H1 (cell line): ENCODE data around the gene PRUNE1. TPM values are rescaled to one million over a fixed set of nuclear protein-coding genes. Genes with fewer than 3 reads are reported as not detected.

Experiments used
- polyA plus RNA-seq, 7 experiments: library from polyadenylated mRNA; depleted of rRNA in 3 of 7; stranded (reverse) in 5 of 7; unstranded in 2 of 7; fragments of >200 nt in 5 of 7; fragments of 200-250 nt in 2 of 7; gene quantifications; 1 replicate in 5 of 7; 2 replicates in 1 of 7; 4 replicates in 1 of 7; pipeline versions ENCODE4 v1.2.1 to v1.2.3, GENCODE V29; 2011 to 2013; ENCODE audit warnings: missing spikeins in 2 of 7, mixed read lengths in 2 of 7
- total RNA-seq: library from RNA; stranded (reverse); fragmentation: NEBNext Ultra II Directional; extraction: Animal tissue kit (Norgen Biotek cat#: 25700); gene quantifications from 2 replicates; pipeline ENCODE4 v1.2.1, GENCODE V29; 2021
- TF ChIP-seq, protein P1 (sequence below), 3 experiments: IDR thresholded peaks; 1 replicate in 2 of 3; 2 replicates in 1 of 3; pipeline versions ENCODE4 v1.5.1 to v1.6.1; 2011; ENCODE audit warnings: low read length in 3 of 3, mild to moderate bottlenecking in 3 of 3, inconsistent platforms in 2 of 3, low read depth in 1 of 3, moderate library complexity in 1 of 3; ENCODE audit not compliant: insufficient read depth in 1 of 3; ENCODE audit errors: control extremely low read depth in 1 of 3

The PRUNE1 gene
- total and polyA plus RNA-seq, 2 of the 8 experiments (the other 6 are each of a cell fraction or from before 2014, with no cell fraction given) = 32.8 to 54.2 TPM

DNA sequence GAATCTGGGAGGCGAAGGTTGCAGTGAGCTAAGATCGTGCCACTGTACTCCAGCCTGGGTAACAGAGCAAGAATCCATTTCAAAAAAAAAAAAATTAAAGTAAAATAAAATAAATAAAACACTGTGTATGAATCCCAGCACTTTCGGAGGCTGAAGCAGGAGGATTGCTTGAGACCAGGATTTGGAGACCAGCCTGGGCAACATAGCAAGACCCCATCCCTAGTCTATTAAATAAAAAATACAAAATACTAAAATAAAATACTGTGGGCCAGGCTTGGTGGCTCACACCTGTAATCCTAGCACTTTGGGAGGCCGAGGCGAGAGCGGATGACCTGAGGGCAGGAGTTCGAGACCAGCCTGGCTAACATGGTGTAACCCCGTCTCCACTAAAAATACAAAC, 23.9 kb downstream of the PRUNE1 start (continued):
- TF ChIP-seq, protein P1, sequence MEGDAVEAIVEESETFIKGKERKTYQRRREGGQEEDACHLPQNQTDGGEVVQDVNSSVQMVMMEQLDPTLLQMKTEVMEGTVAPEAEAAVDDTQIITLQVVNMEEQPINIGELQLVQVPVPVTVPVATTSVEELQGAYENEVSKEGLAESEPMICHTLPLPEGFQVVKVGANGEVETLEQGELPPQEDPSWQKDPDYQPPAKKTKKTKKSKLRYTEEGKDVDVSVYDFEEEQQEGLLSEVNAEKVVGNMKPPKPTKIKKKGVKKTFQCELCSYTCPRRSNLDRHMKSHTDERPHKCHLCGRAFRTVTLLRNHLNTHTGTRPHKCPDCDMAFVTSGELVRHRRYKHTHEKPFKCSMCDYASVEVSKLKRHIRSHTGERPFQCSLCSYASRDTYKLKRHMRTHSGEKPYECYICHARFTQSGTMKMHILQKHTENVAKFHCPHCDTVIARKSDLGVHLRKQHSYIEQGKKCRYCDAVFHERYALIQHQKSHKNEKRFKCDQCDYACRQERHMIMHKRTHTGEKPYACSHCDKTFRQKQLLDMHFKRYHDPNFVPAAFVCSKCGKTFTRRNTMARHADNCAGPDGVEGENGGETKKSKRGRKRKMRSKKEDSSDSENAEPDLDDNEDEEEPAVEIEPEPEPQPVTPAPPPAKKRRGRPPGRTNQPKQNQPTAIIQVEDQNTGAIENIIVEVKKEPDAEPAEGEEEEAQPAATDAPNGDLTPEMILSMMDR (IDR thresholded peaks at IDR 0.05; ENCODE audit: control extremely low read depth in 1 of 3, insufficient read depth in 1 of 3, low read depth in 1 of 3, low read length in 3 of 3) = no peak
